Thoracic aorta (tissue), 2 donors: ENCODE data around the gene ADARB1. TPM values are rescaled to one million over a fixed set of nuclear protein-coding genes. Genes with fewer than 3 reads are reported as not detected.
A peak's percentile ranks its signal among the peaks of the same experiment; 100 is the strongest.

Experiments
- ATAC-seq: fragments of 150-250 bp; one replicate; pipeline ENCODE4 v1.8.0; 2017; ENCODE audit warnings: low read depth; ENCODE audit not compliant: insufficient number of reproducible peaks, low FRiP score
- DNase-seq: peaks from one replicate; pipeline ENCODE4 v3.0.0-alpha.2; 2020; ENCODE audit warnings: low spot score
- H3K27ac ChIP-seq, 2 donors: fragments of 200-600 bp; sonication (generic); 1 replicate in 1 of 2; 2 replicates in 1 of 2; pipeline ENCODE4 v1.5.1; 2016; ENCODE audit warnings: mild to moderate bottlenecking in 2 of 2, moderate library complexity in 2 of 2
- H3K27me3 ChIP-seq: fragments of 200-600 bp; sonication (generic); replicated peaks from 2 replicates; pipeline ENCODE4 v1.6.0; 2016; ENCODE audit warnings: mild to moderate bottlenecking; ENCODE audit not compliant: insufficient read depth
- H3K36me3 ChIP-seq: fragments of 200-600 bp; sonication (generic); one replicate; pipeline ENCODE4 v1.5.1; 2016
- H3K4me1 ChIP-seq, 2 donors: fragments of 200-600 bp; sonication (generic); 1 replicate in 1 of 2; 2 replicates in 1 of 2; pipeline versions ENCODE4 v1.5.1 to v1.6.0; 2016; ENCODE audit warnings: low read depth in 2 of 2, mild to moderate bottlenecking in 1 of 2; ENCODE audit not compliant: control insufficient read depth in 1 of 2
- H3K4me3 ChIP-seq: fragments of 200-600 bp; sonication (generic); 2 replicates; pipeline ENCODE4 v1.5.1; 2016; ENCODE audit warnings: mild to moderate bottlenecking
- H3K9me3 ChIP-seq: fragments of 200-600 bp; sonication (generic); 2 replicates; pipeline ENCODE4 v1.5.1; 2016
- CTCF ChIP-seq: fragments of 200-600 bp; sonication (generic); IDR thresholded peaks from one replicate; pipeline ENCODE4 v1.5.1; 2019; ENCODE audit warnings: antibody characterized with exemption
- total RNA-seq, 2 donors: library from RNA; depleted of rRNA; stranded (reverse); fragments of >200 nt; gene quantifications; one replicate each; pipeline versions ENCODE4 v1.1.0 to v1.2.3, GENCODE V29; 2016

Gene ADARB1
- total RNA-seq, 2 donors from 2014 or later: 124 to 201 TPM

DNA sequence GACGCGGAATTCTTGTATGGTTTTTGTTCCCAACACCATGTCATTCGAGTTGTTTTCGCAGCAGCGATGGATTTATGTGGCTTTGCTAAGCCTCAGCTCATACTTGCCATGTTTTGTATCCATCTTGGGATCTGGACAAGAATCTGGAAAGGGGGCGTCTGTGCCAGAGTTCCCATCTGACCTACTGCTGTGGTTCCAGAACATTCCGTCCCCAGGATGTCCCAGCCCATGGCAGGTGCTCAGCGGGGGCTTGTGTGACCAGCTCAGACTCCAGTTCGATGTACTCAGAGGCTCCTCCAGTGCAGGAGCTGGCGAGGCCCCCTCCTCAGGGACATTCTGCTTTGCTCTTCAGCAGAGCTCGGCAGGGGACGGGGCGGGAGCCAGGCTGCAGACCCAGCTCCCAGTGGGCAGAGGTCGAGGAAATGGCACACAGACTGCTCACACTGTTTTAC lies 24.0 kb upstream of the ADARB1 start:
- Histone ChIP-seq H3K9me3 (no peaks in the 10 kb centered on the region), H3K4me1 (peaks cover 34 to 69% of the 10 kb centered on the region in 2 donors), H3K36me3 (no peaks in the 10 kb centered on the region), H3K27ac (peak overlapping the region; percentile 95 to 99), H3K4me3 (peak overlapping the region; percentile 17), H3K27me3 (no peaks in the 10 kb centered on the region)
- ATAC-seq (peak; percentile 83), DNase-seq (peak; percentile 75)
- TF ChIP-seq CTCF: no peak

DNA sequence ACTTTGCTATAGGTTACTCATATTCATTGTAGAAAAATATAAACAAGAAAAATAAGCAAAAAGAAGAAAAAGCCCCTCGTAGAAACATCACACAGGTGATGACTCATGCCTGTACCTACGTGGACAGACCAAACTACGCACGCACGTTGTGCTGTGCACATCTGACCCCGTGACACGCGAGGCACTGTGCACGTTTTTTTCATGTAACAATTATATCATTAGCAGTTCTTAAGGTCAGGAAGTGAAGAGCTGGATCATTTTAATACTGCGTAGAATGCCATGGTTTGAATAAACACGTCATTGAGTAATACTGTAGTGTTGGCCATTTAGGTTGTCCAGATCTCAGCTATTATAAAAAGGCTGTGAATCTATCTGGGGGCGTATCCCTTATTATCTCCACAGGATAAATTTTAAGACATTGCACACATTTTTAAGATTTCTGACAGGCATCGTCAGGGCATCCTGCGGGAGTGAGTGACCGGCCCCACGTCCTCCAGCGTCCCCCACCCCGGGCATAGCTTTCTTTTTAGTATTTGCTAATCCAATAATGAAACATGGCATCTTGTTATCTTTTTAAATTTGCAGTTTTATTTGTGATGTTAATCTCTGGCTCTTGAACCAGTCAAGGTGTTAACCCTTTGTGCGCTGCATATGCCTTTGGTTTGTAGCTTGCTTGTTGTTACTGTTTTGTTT lies 23.4 kb upstream of the ADARB1 start:
- Histone ChIP-seq H3K27me3 (no peaks in the 10 kb centered on the region), H3K36me3 (no peaks in the 10 kb centered on the region), H3K27ac (peak overlapping the region; percentile 95 to 99), H3K4me1 (peaks cover 35 to 75% of the 10 kb centered on the region in 2 donors), H3K9me3 (no peaks in the 10 kb centered on the region), H3K4me3 (peak overlapping the region; percentile 17)
- peak; percentile 48 for ATAC-seq
- no peak for TF ChIP-seq CTCF
- no peak for DNase-seq

DNA sequence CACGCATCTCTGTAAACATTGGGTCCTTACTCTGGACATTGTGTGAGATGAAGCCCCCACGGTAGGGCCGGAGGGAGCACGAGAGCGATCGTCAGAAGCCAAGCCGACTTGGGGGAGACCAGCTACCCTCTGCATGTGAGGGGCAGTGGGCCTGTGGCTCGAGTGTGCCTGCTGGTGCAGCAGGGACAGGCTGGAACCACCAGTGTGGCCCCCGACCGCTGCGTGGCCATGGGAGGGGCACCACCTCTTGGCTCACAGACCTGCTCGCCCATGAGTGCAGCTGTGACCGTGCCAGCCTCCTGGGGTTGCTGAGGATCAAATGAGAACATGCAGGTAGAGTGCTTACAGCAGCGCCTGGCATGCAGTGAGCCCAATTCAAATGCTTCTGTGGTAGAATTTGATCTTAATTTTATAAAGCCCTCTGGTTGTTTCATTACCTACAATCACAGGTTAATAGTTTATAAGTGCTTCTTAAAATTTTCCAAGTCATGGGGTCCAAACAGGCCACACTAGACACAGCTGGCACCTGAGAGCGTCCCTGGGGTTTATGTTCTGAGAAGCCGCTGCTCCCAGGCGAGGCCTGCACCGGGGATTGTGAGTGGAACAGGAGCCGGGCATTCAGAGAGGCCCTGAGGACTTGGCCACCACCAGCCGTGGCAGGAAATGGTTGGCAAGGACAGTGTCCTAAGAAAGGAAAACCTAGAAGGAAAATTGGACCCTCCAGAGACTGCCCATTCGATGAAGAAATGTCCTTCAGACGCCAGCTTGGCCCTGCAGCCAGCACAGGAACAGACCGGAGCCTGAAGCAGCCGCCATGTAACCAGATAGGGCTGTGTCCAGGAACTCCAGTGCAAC lies 22.6 kb upstream of the ADARB1 start:
- no peak for ATAC-seq
- no peaks in the 10 kb centered on the region for H3K27me3 ChIP-seq
- peaks cover 41 to 84% of the 10 kb centered on the region in 2 donors for H3K4me1 ChIP-seq
- no peaks in the 10 kb centered on the region for H3K36me3 ChIP-seq
- H3K4me3 ChIP-seq: no peak overlapping the region
- peak overlapping the region; percentile 95 to 99 for H3K27ac ChIP-seq
- no peaks in the 10 kb centered on the region for H3K9me3 ChIP-seq
- no peak for TF ChIP-seq CTCF
- no peak for DNase-seq

- no peak for TF ChIP-seq CTCF
Measured at GRCh38 chr21:45052960-45053359, 21.4 kb upstream of the ADARB1 start.

GRCh38 chr21:45053561-45054226 lies 20.7 kb upstream of the ADARB1 start:
- Histone ChIP-seq H3K27ac (peak overlapping the region; percentile 95 to 99), H3K36me3 (no peaks in the 10 kb centered on the region), H3K4me1 (peaks cover 41 to 71% of the 10 kb centered on the region in 2 donors), H3K4me3 (no peak overlapping the region), H3K27me3 (no peaks in the 10 kb centered on the region), H3K9me3 (no peaks in the 10 kb centered on the region)
- ATAC-seq (no peak), DNase-seq (no peak)
- TF ChIP-seq CTCF: no peak

More at GRCh38 chr21:45052960-45053359, 21.4 kb upstream of the ADARB1 start:
- H3K27ac ChIP-seq: peak overlapping the region; percentile 95 to 99
- no peak overlapping the region for H3K4me3 ChIP-seq
- DNase-seq (no peak), ATAC-seq (no peak)
- H3K4me1 ChIP-seq: peaks cover 41 to 78% of the 10 kb centered on the region in 2 donors
- no peaks in the 10 kb centered on the region for H3K36me3 ChIP-seq
- H3K27me3 ChIP-seq: no peaks in the 10 kb centered on the region
- H3K9me3 ChIP-seq: no peaks in the 10 kb centered on the region
